GM12878 (cell line): Measurements from ENCODE around the gene THAP11.

ENCODE experiments used
- EZH2 ChIP-seq: IDR thresholded peaks from 2 replicates; pipeline ENCODE4 v1.6.1; 2012; ENCODE audit warnings: low read depth, mild to moderate bottlenecking, control low read depth, inconsistent platforms, low read length, borderline replicate concordance; ENCODE audit not compliant: control insufficient read depth
- HCFC1 ChIP-seq: fragments of 150-350 bp; IDR thresholded peaks from 2 replicates; pipeline ENCODE4 v1.6.1; 2014; ENCODE audit warnings: low read length
- MLLT1 ChIP-seq: fragments of 450-650 bp; IDR thresholded peaks from 2 replicates; pipeline ENCODE4 v1.6.1; 2016; ENCODE audit warnings: mild to moderate bottlenecking

GRCh38 chr16:67879936-67880335, 37.8 kb downstream of the THAP11 start:
- no peak for TF ChIP-seq HCFC1
- TF ChIP-seq EZH2: no peak
- no peak for TF ChIP-seq MLLT1
